Right lobe of liver (tissue), 6 donors: Measurements from ENCODE around the gene CAGE1. TPM values are rescaled to one million over a fixed set of nuclear protein-coding genes. Genes with fewer than 3 reads are reported as not detected.

Source experiments
- ATAC-seq, 4 donors: fragments of 200-7000 bp; cut with Tn5 transposase; one replicate each; pipeline ENCODE4 v1.9.1; 2020; ENCODE audit warnings: mild to moderate bottlenecking in 4 of 4, moderate library complexity in 4 of 4
- DNase-seq, 3 donors: peaks; one replicate each; pipeline ENCODE4 v3.0.0-alpha.2; 2020
- H3K27ac ChIP-seq, 3 donors: fragments of 200-600 bp; one replicate each; pipeline ENCODE4 v1.8.0; 2022
- H3K27me3 ChIP-seq, 2 donors: fragments of 200-600 bp; one replicate each; pipeline ENCODE4 v1.8.0; 2022
- H3K36me3 ChIP-seq, 4 donors: fragments of 200-600 bp; sonication (generic) in 1 of 4; one replicate each; pipeline versions ENCODE4 v1.5.1 to v1.8.0; 2017 to 2022; ENCODE audit warnings: control low read depth in 1 of 4
- H3K4me1 ChIP-seq, 4 donors: fragments of 200-600 bp; sonication (generic) in 1 of 4; one replicate each; pipeline versions ENCODE4 v1.5.1 to v1.8.0; 2017 to 2022; ENCODE audit warnings: control low read depth in 1 of 4
- H3K4me3 ChIP-seq, 3 donors: fragments of 200-600 bp; one replicate each; pipeline ENCODE4 v1.8.0; 2022
- H3K9me3 ChIP-seq, 4 donors: fragments of 200-600 bp; sonication (generic) in 1 of 4; one replicate each; pipeline versions ENCODE4 v1.5.1 to v1.8.0; 2017 to 2022; ENCODE audit warnings: control low read depth in 1 of 4
- POLR2A ChIP-seq: fragments of 450-650 bp; IDR thresholded peaks from one replicate; pipeline ENCODE4 v1.6.1; 2017; ENCODE audit warnings: antibody characterized with exemption, mild to moderate bottlenecking
- WGBS: methylation state at CpG from one replicate; pipeline ENCODE4 v1.1.6; 2018; ENCODE audit warnings: low coverage, low lambda C conversion rate; ENCODE audit not compliant: insufficient coverage; ENCODE audit errors: missing lambda C conversion rate; 5-methylcytosine and 5-hydroxymethylcytosine counted together
- intact Hi-C, 2 donors: fragments of 100-400 bp; cut with DNase I; formaldehyde crosslinking; loops; one replicate each; pipeline versions ENCODE4 v1.11.2 to v1.14.1; 2022
- total RNA-seq, 6 experiments: library from RNA; depleted of rRNA in 2 of 6; stranded (reverse); fragments of >200 nt in 2 of 6; fragmentation: NEBNext Ultra II Directional in 3 of 6; extraction: Animal tissue kit (Norgen Biotek cat#: 25700) in 3 of 6; gene quantifications; one replicate each; pipeline versions ENCODE4 v1.1.0 to v1.2.4, GENCODE V29; 2016 to 2023
- TF ChIP-seq, protein P1 (sequence below), 4 donors: fragments of 200-600 bp in 3 of 4; fragments of 450-650 bp in 1 of 4; IDR thresholded peaks; one replicate each; pipeline versions ENCODE4 v1.5.1 to v1.8.0; 2016 to 2022; ENCODE audit warnings: antibody characterized with exemption in 4 of 4, mild to moderate bottlenecking in 2 of 4
- donor health status: DM: no; HTN: yes; CAD: no.
- donor health status: DM: no; HTN: no; CAD: no.
- donor health status: DM: no; HTN: no; CAD: no.
- donor health status: DM: no; HTN: yes; CAD: no.
- donor health status: DM: no; HTN: yes; CAD: no.

CAGE1 gene
- total RNA-seq, 6 experiments from 2014 or later: not detected

DNA sequence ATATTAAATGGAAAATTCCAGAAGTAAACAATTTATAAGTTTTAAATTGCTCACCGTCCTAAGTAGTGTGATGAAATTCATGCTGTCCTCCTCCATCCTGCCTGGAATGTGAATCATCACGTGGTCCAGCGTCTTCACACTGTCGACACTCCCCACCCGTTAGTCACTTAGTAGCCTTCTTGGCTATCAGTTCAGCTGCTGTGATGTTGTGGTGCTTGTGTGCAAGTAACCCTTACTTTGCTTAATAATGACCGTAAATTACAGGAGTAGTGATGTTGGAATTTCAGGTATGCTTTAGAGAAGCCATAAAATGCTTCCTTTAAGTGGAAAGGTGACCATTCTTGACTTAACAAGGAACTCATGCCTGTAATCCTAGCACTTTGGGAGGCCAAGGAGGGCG lies 25.3 kb upstream of the CAGE1 start:
- 85% methylated on average over 6 of the region's 7 CpGs for WGBS
- no peak for ATAC-seq
- Histone ChIP-seq H3K4me3 (no peak overlapping the region), H3K27me3 (no peaks in the 10 kb centered on the region), H3K4me1 (peaks cover 0 to 27% (median 8%) of the 10 kb centered on the region in 4 donors), H3K9me3 (no peaks in the 10 kb centered on the region), H3K36me3 (peaks cover 0 to 59% (median 22%) of the 10 kb centered on the region in 4 donors), H3K27ac (no peak overlapping the region)
- no peak for DNase-seq
- TF ChIP-seq POLR2A: no peak
- TF ChIP-seq, protein P1, sequence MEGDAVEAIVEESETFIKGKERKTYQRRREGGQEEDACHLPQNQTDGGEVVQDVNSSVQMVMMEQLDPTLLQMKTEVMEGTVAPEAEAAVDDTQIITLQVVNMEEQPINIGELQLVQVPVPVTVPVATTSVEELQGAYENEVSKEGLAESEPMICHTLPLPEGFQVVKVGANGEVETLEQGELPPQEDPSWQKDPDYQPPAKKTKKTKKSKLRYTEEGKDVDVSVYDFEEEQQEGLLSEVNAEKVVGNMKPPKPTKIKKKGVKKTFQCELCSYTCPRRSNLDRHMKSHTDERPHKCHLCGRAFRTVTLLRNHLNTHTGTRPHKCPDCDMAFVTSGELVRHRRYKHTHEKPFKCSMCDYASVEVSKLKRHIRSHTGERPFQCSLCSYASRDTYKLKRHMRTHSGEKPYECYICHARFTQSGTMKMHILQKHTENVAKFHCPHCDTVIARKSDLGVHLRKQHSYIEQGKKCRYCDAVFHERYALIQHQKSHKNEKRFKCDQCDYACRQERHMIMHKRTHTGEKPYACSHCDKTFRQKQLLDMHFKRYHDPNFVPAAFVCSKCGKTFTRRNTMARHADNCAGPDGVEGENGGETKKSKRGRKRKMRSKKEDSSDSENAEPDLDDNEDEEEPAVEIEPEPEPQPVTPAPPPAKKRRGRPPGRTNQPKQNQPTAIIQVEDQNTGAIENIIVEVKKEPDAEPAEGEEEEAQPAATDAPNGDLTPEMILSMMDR (IDR thresholded peaks at IDR 0.05): no peak
- intact Hi-C loops: no loop called here

DNA sequence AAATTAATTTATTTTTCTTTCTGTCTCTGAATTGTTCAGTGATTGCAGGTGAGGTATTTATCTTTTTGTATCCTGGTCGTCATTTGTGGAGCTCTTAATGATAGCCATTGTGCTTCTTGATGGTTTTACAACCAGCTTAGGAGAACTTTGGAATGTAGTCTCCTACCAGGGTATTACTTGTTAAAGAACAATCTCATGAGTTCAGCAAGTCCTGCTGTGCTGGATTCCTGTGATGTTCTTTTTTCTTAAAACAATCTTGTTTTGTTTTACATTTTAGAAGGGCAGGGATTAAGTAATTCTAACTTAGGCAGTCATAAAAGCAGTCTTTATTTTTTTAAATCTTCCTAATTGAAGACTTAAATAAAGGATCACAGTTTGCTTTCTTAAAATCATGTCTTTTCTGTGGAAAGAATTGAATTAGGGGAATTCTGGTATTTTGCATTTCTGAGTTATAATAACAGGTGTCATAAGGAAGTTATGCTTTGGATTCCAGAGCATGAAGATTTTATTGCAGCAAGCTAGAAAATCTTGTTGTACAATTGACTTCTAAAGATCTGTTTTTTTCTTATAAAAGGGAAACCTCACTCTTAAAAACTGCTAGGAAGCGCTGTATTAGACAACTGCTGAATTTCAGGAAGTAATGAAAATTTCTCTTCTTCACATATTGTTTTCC lies 23.7 kb upstream of the CAGE1 start:
- no peak for TF ChIP-seq POLR2A
- TF ChIP-seq, protein P1 (IDR thresholded peaks at IDR 0.05): no peak
- H3K36me3 ChIP-seq: peaks cover 0 to 60% (median 22%) of the 10 kb centered on the region in 4 donors
- no peaks in the 10 kb centered on the region for H3K27me3 ChIP-seq
- DNase-seq: no peak
- WGBS: 80% methylated on average over 2 of the region's 2 CpGs
- H3K9me3 ChIP-seq: no peaks in the 10 kb centered on the region
- ATAC-seq: no peak
- intact Hi-C loops: no loop called here
- H3K4me3 ChIP-seq: no peak overlapping the region
- H3K27ac ChIP-seq: no peak overlapping the region
- peaks cover 0 to 12% (median 2%) of the 10 kb centered on the region in 4 donors for H3K4me1 ChIP-seq

DNA sequence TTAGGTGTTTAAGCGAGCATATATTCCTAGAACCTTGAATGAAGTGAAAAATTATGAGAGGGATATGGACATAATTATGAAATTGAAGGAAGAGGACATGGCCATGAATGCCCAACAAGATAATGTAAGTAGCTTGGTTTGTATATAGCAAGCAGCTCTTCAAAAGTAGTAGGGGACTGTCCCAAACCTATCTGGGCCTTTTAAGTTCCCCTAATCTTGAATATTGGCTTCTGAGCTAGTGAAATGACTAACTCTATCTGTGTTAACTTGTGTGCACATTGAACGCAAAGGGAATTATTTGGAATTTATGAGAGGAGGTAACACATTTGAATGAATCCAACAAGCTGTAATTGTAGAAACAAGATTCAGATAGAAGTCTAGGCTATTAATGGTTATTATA lies 21.8 kb upstream of the CAGE1 start:
- Histone ChIP-seq H3K9me3 (no peaks in the 10 kb centered on the region), H3K4me1 (no peaks in the 10 kb centered on the region), H3K36me3 (peaks cover 0 to 67% (median 28%) of the 10 kb centered on the region in 4 donors), H3K27ac (no peak overlapping the region), H3K27me3 (no peaks in the 10 kb centered on the region), H3K4me3 (no peak overlapping the region)
- TF ChIP-seq, protein P1 (IDR thresholded peaks at IDR 0.05): no peak
- no peak for TF ChIP-seq POLR2A
- no peak for DNase-seq
- 91% methylated on average over 2 of the region's 2 CpGs for WGBS
- intact Hi-C loops: no loop called here
- ATAC-seq: no peak

DNA sequence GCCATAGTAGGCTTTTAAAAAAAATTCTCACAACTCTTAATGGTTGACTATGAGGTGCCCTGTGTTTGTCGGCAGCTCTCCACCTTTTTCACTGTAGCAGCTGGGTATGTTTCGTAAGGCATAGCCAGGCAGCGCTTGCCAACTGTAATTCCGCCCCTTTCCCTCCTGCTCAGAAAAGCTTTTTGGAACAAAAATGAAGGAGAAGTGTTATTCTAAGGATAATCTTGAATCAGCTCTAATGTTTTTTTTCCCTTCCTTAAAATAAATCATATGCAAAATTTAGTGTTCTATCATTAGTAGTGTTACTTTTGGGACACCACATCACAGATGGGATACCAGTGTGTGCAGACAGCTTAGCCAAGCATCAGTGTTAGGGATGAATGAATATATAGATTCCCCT lies 21.3 kb upstream of the CAGE1 start:
- TF ChIP-seq, protein P1 (IDR thresholded peaks at IDR 0.05): no peak
- TF ChIP-seq POLR2A: no peak
- H3K27ac ChIP-seq: no peak overlapping the region
- no peak overlapping the region for H3K4me3 ChIP-seq
- peaks cover 0 to 69% (median 29%) of the 10 kb centered on the region in 4 donors for H3K36me3 ChIP-seq
- no peaks in the 10 kb centered on the region for H3K27me3 ChIP-seq
- DNase-seq: no peak
- no peaks in the 10 kb centered on the region for H3K9me3 ChIP-seq
- no peak for ATAC-seq
- intact Hi-C loops: no loop called here
- WGBS: 86% methylated on average over 4 of the region's 4 CpGs
- H3K4me1 ChIP-seq: no peaks in the 10 kb centered on the region
